WTC11 (cell line): ENCODE results near the gene DCTN2. TPM values are rescaled to one million over a fixed set of nuclear protein-coding genes. Genes with fewer than 3 reads are reported as not detected.

Experiments
- AFF4 ChIP-seq: sonication (generic); formaldehyde crosslinking; IDR thresholded peaks from 2 replicates; pipeline ENCODE4 v1.8.1; 2023; ENCODE audit warnings: mild to moderate bottlenecking, missing genetic modification reagents, borderline replicate concordance
- CREB1 ChIP-seq: sonication (generic); formaldehyde crosslinking; IDR thresholded peaks from 2 replicates; pipeline ENCODE4 v1.8.0; 2023; ENCODE audit warnings: mild to moderate bottlenecking, missing genetic modification reagents
- CREM ChIP-seq: sonication (generic); formaldehyde crosslinking; IDR thresholded peaks from 2 replicates; pipeline ENCODE4 v1.8.1; 2022; ENCODE audit warnings: mild to moderate bottlenecking, missing genetic modification reagents, moderate library complexity
- FOXK1 ChIP-seq: sonication (generic); formaldehyde crosslinking; IDR thresholded peaks from 2 replicates; pipeline ENCODE4 v1.8.0; 2022; ENCODE audit warnings: mild to moderate bottlenecking, moderate library complexity, missing genetic modification reagents
- FOXP1 ChIP-seq: sonication (generic); formaldehyde crosslinking; IDR thresholded peaks from 2 replicates; pipeline ENCODE4 v1.8.0; 2022; ENCODE audit warnings: missing genetic modification reagents, mild to moderate bottlenecking, moderate library complexity, borderline replicate concordance
- GABPB1 ChIP-seq: sonication (generic); formaldehyde crosslinking; IDR thresholded peaks from 2 replicates; pipeline ENCODE4 v1.8.1; 2023; ENCODE audit warnings: mild to moderate bottlenecking, missing genetic modification reagents
- GTF2I ChIP-seq: fragments of 250-450 bp; sonication (Bioruptor Pico); conservative IDR thresholded peaks from 2 replicates; pipeline ENCODE4 v1.4.0; 2021; ENCODE audit warnings: mild to moderate bottlenecking
- JAZF1 ChIP-seq: fragments of 250-450 bp; sonication (Bioruptor Pico); IDR thresholded peaks from 2 replicates; pipeline ENCODE4 v1.9.0; 2021; ENCODE audit warnings: moderate library complexity, mild to moderate bottlenecking, inconsistent platforms
- KAT7 ChIP-seq: sonication (generic); formaldehyde crosslinking; IDR thresholded peaks from 2 replicates; pipeline ENCODE4 v1.8.1; 2023; ENCODE audit warnings: missing genetic modification reagents, mild to moderate bottlenecking, borderline replicate concordance
- MYBL2 ChIP-seq: sonication (generic); formaldehyde crosslinking; IDR thresholded peaks from 2 replicates; pipeline ENCODE4 v1.8.1; 2023; ENCODE audit warnings: mild to moderate bottlenecking, moderate library complexity, missing genetic modification reagents
- TEAD1 ChIP-seq: sonication (generic); formaldehyde crosslinking; IDR thresholded peaks from 2 replicates; pipeline ENCODE4 v1.8.0; 2022; ENCODE audit warnings: mild to moderate bottlenecking, missing genetic modification reagents
- ZNF138 ChIP-seq: sonication (generic); formaldehyde crosslinking; conservative IDR thresholded peaks from 2 replicates; pipeline ENCODE4 v1.8.1; 2022; ENCODE audit warnings: mild to moderate bottlenecking, moderate library complexity, missing genetic modification reagents
- ZNF263 ChIP-seq: sonication (generic); formaldehyde crosslinking; IDR thresholded peaks from 2 replicates; pipeline ENCODE4 v1.8.1; 2022; ENCODE audit warnings: low read depth, mild to moderate bottlenecking, moderate library complexity, missing genetic modification reagents
- ZNF281 ChIP-seq: sonication (generic); formaldehyde crosslinking; IDR thresholded peaks from 2 replicates; pipeline ENCODE4 v1.8.0; 2023; ENCODE audit warnings: mild to moderate bottlenecking, missing genetic modification reagents
- ZNF423 ChIP-seq: fragments of 250-450 bp; sonication (Bioruptor Pico); IDR thresholded peaks from 2 replicates; pipeline ENCODE4 v2.1.2; 2022; ENCODE audit warnings: mild to moderate bottlenecking, moderate library complexity
- total RNA-seq: library from RNA; stranded (reverse); gene quantifications from 3 replicates; pipeline ENCODE4 v1.2.3, GENCODE V29; 2021
- TF ChIP-seq, protein P1 (sequence below): sonication (generic); formaldehyde crosslinking; IDR thresholded peaks from 2 replicates; pipeline ENCODE4 v1.8.1; 2022; ENCODE audit warnings: low read depth, missing genetic modification reagents, borderline replicate concordance
- TF ChIP-seq, protein P2 (sequence below): sonication (generic); formaldehyde crosslinking; IDR thresholded peaks from 2 replicates; pipeline ENCODE4 v1.8.0; 2023; ENCODE audit warnings: missing genetic modification reagents, mild to moderate bottlenecking, borderline replicate concordance
- TF ChIP-seq, protein P3 (sequence below): sonication (generic); formaldehyde crosslinking; IDR thresholded peaks from 2 replicates; pipeline ENCODE4 v1.8.1; 2022; ENCODE audit warnings: mild to moderate bottlenecking, moderate library complexity, missing genetic modification reagents
- TF ChIP-seq, protein P4 (sequence below): sonication (generic); formaldehyde crosslinking; IDR thresholded peaks from 2 replicates; pipeline ENCODE4 v1.8.0; 2022; ENCODE audit warnings: mild to moderate bottlenecking, missing genetic modification reagents
- TF ChIP-seq, protein P5 (sequence below): sonication (generic); formaldehyde crosslinking; IDR thresholded peaks from 2 replicates; pipeline ENCODE4 v1.8.1; 2023; ENCODE audit warnings: mild to moderate bottlenecking, missing genetic modification reagents, moderate library complexity

DCTN2 gene
- total RNA-seq, 1 experiment from 2014 or later: 93.5 TPM

DNA sequence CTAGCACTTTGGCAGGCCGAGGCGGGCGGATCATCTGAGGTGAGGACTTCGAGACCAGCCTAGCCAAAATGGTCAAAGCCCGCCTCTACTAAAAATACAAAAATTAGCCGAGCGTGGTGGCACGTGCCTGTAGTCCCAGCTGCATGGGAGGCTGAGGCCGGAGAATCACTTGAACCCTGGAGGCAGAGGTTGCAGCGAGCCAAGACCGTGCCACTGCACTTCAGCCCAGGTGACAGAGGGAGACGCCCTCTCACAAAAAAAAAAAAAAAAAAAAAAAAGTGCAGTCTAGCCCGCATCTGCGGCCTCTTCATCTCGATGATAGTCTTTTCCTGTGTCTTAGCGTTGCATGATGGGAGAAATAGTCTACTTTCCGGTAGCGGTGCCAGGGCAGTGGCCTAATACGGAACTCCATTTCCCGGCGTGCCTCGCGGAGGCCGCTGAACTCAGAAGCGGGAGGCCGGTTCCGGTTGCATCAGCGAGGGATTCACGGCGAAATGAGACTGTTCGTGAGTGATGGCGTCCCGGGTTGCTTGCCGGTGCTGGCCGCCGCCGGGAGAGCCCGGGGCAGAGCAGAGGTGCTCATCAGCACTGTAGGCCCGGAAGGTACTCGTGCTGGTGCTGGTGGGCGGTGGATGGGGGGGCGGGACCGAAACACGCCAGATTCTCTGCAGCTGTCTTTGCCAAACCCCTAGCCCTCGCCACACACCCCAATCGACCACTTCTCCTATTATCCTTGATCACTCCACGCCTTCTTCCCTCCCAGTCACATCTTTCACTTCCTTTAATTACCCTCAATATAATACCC lies 59.2 kb downstream of the DCTN2 start, which contains the start of gene MARS1 (continued):
- TF ChIP-seq AFF4 (CRISPR knock-in tag) (no peak), KAT7 (no peak), ZNF263 (CRISPR knock-in tag) (no peak), FOXK1 (CRISPR knock-in tag) (peak; percentile 86), MYBL2 (CRISPR knock-in tag) (peak; percentile 39; the same call in 1 of the 2 replicates), JAZF1 (CRISPR knock-in tag) (no peak), CREB1 (CRISPR knock-in tag) (no peak), ZNF423 (CRISPR knock-in tag) (no peak), GTF2I (CRISPR knock-in tag) (peak; percentile 90), ZNF281 (CRISPR knock-in tag) (no peak), ZNF138 (CRISPR knock-in tag) (no peak), GABPB1 (CRISPR knock-in tag) (peak; percentile 100), TEAD1 (CRISPR knock-in tag) (no peak; the same call in 1 of the 2 replicates), CREM (no peak), FOXP1 (CRISPR knock-in tag) (no peak)
- TF ChIP-seq, protein P1, sequence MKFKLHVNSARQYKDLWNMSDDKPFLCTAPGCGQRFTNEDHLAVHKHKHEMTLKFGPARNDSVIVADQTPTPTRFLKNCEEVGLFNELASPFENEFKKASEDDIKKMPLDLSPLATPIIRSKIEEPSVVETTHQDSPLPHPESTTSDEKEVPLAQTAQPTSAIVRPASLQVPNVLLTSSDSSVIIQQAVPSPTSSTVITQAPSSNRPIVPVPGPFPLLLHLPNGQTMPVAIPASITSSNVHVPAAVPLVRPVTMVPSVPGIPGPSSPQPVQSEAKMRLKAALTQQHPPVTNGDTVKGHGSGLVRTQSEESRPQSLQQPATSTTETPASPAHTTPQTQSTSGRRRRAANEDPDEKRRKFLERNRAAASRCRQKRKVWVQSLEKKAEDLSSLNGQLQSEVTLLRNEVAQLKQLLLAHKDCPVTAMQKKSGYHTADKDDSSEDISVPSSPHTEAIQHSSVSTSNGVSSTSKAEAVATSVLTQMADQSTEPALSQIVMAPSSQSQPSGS (CRISPR knock-in tag): no peak
- TF ChIP-seq, protein P2, sequence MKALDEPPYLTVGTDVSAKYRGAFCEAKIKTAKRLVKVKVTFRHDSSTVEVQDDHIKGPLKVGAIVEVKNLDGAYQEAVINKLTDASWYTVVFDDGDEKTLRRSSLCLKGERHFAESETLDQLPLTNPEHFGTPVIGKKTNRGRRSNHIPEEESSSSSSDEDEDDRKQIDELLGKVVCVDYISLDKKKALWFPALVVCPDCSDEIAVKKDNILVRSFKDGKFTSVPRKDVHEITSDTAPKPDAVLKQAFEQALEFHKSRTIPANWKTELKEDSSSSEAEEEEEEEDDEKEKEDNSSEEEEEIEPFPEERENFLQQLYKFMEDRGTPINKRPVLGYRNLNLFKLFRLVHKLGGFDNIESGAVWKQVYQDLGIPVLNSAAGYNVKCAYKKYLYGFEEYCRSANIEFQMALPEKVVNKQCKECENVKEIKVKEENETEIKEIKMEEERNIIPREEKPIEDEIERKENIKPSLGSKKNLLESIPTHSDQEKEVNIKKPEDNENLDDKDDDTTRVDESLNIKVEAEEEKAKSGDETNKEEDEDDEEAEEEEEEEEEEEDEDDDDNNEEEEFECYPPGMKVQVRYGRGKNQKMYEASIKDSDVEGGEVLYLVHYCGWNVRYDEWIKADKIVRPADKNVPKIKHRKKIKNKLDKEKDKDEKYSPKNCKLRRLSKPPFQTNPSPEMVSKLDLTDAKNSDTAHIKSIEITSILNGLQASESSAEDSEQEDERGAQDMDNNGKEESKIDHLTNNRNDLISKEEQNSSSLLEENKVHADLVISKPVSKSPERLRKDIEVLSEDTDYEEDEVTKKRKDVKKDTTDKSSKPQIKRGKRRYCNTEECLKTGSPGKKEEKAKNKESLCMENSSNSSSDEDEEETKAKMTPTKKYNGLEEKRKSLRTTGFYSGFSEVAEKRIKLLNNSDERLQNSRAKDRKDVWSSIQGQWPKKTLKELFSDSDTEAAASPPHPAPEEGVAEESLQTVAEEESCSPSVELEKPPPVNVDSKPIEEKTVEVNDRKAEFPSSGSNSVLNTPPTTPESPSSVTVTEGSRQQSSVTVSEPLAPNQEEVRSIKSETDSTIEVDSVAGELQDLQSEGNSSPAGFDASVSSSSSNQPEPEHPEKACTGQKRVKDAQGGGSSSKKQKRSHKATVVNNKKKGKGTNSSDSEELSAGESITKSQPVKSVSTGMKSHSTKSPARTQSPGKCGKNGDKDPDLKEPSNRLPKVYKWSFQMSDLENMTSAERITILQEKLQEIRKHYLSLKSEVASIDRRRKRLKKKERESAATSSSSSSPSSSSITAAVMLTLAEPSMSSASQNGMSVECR (CRISPR knock-in tag): peak; percentile 75; the same call in 1 of the 2 replicates
- TF ChIP-seq, protein P3, sequence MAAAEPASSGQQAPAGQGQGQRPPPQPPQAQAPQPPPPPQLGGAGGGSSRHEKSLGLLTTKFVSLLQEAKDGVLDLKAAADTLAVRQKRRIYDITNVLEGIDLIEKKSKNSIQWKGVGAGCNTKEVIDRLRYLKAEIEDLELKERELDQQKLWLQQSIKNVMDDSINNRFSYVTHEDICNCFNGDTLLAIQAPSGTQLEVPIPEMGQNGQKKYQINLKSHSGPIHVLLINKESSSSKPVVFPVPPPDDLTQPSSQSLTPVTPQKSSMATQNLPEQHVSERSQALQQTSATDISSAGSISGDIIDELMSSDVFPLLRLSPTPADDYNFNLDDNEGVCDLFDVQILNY (CRISPR knock-in tag): 0 out of 2 replicates have a peak, but pooled peaks have one; percentile 38
- TF ChIP-seq, protein P4, sequence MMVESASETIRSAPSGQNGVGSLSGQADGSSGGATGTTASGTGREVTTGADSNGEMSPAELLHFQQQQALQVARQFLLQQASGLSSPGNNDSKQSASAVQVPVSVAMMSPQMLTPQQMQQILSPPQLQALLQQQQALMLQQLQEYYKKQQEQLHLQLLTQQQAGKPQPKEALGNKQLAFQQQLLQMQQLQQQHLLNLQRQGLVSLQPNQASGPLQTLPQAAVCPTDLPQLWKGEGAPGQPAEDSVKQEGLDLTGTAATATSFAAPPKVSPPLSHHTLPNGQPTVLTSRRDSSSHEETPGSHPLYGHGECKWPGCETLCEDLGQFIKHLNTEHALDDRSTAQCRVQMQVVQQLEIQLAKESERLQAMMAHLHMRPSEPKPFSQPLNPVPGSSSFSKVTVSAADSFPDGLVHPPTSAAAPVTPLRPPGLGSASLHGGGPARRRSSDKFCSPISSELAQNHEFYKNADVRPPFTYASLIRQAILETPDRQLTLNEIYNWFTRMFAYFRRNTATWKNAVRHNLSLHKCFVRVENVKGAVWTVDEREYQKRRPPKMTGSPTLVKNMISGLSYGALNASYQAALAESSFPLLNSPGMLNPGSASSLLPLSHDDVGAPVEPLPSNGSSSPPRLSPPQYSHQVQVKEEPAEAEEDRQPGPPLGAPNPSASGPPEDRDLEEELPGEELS (CRISPR knock-in tag): no peak
- TF ChIP-seq, protein P5, sequence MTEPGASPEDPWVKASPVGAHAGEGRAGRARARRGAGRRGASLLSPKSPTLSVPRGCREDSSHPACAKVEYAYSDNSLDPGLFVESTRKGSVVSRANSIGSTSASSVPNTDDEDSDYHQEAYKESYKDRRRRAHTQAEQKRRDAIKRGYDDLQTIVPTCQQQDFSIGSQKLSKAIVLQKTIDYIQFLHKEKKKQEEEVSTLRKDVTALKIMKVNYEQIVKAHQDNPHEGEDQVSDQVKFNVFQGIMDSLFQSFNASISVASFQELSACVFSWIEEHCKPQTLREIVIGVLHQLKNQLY (CRISPR knock-in tag): no peak
